Spinal cord (tissue), 10 donors: ENCODE results near the gene SPPL2C. TPM values are rescaled to one million over a fixed set of nuclear protein-coding genes. Genes with fewer than 3 reads are reported as not detected.
A peak's percentile ranks its signal among the peaks of the same experiment; 100 is the strongest.
"Not testable (repeated sequence)": the region's sequence is repeated elsewhere in the genome, so short reads cannot be mapped to it uniquely, and the experiment has no call there.

ENCODE experiments used
- DNase-seq, 6 donors: peaks; one replicate each; pipeline versions ENCODE4 v3.0.0 to v3.0.0-alpha.2; 2013 to 2015; ENCODE audit warnings: low spot score in 6 of 6, low read depth in 4 of 6
- H3K27ac ChIP-seq: one replicate; pipeline ENCODE4 v1.5.1; 2013; ENCODE audit warnings: low read depth, low read length, control low read depth
- H3K27me3 ChIP-seq: one replicate; pipeline ENCODE4 v1.6.1; 2013; ENCODE audit warnings: low read length; ENCODE audit not compliant: control insufficient read depth, insufficient read depth
- H3K36me3 ChIP-seq: one replicate; pipeline ENCODE4 v1.6.1; 2013; ENCODE audit warnings: low read length; ENCODE audit not compliant: control insufficient read depth, insufficient read depth
- H3K4me1 ChIP-seq: one replicate; pipeline ENCODE4 v1.6.1; 2013; ENCODE audit warnings: low read length; ENCODE audit not compliant: control insufficient read depth, insufficient read depth
- H3K4me3 ChIP-seq: one replicate; pipeline ENCODE4 v1.5.1; 2013; ENCODE audit warnings: low read depth, low read length, control low read depth
- H3K9me3 ChIP-seq: one replicate; pipeline ENCODE4 v1.6.1; 2013; ENCODE audit warnings: low read length; ENCODE audit not compliant: control insufficient read depth, insufficient read depth
- WGBS: methylation state at CpG from one replicate; pipeline ENCODE4 v1.1.5; 2013; ENCODE audit warnings: missing lambda C conversion rate; ENCODE audit not compliant: insufficient coverage; 5-methylcytosine and 5-hydroxymethylcytosine counted together
- polyA plus RNA-seq, 2 donors: library from polyadenylated mRNA; unstranded; fragments of 120-200 nt; gene quantifications; one replicate each; pipeline ENCODE4 v1.2.1, GENCODE V29; 2013; ENCODE audit not compliant: insufficient read length in 2 of 2
- total RNA-seq, 2 donors: library from RNA; depleted of rRNA in 1 of 2; stranded (reverse); fragments of 120-200 nt in 1 of 2; fragments of >200 nt in 1 of 2; gene quantifications; one replicate each; pipeline versions ENCODE4 v1.2.3 to v1.2.4, GENCODE V29; 2013 to 2014
- donor health status: healthy.

SPPL2C gene
- total and polyA plus RNA-seq, 4 donors: 0.10 to 0.38 (median 0.19) TPM; not detected in 1

GRCh38 chr17:45854209-45854608 lies 9.5 kb downstream of the SPPL2C start:
- Histone ChIP-seq H3K27me3 (peaks cover 3% of the 10 kb centered on the region), H3K4me3 (no peak overlapping the region), H3K9me3 (no peaks in the 10 kb centered on the region), H3K4me1 (peaks cover 2% of the 10 kb centered on the region), H3K36me3 (no peaks in the 10 kb centered on the region), H3K27ac (no peak overlapping the region)
- 83% methylated on average over 9 of the region's 9 CpGs for WGBS
- DNase-seq: no peak

DNA sequence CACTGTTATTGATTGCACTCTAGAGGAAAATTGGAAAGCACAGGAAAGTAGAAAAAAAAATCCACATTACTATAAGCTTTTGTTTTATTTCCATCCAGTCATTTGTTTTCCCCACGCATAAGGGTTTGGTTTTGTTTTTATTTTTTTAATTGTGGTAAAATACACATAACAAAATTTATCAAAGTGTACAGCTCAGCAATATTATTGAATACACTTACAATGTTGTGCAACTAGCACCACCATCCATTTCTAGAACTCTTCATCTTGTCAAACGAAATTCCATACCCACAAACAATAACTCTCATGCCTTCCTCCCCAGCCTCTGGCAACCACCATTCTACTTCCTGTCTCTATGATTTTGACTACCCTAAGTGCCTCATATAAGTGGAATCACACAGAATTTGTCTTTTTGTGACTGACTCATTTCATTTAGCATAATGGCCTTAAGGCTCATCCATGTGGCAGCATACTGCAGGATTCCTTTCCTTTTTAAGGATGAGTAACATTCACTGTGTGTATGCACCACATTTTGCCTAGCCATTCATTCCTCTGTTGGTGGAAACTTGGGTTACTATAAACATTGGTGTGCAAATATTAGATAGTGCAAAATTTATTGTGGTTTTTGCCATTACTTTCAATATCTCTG lies 11.1 kb downstream of the SPPL2C start:
- peak in 1 of 6 donors; percentile 63 for DNase-seq
- Histone ChIP-seq H3K27ac (no peak overlapping the region), H3K4me3 (no peak overlapping the region), H3K9me3 (no peaks in the 10 kb centered on the region), H3K36me3 (no peaks in the 10 kb centered on the region), H3K27me3 (peaks cover 3% of the 10 kb centered on the region), H3K4me1 (peaks cover 2% of the 10 kb centered on the region)
- 69% methylated on average over 1 of the region's 2 CpGs for WGBS

GRCh38 chr17:45857977-45858708 lies 13.5 kb downstream of the SPPL2C start:
- Histone ChIP-seq H3K27ac (no peak overlapping the region), H3K27me3 (no peaks in the 10 kb centered on the region), H3K36me3 (no peaks in the 10 kb centered on the region), H3K9me3 (no peaks in the 10 kb centered on the region), H3K4me3 (no peak overlapping the region), H3K4me1 (no peaks in the 10 kb centered on the region)
- DNase-seq: peak in 1 of 6 donors; percentile 40
- WGBS: 40% methylated on average over 7 of the region's 10 CpGs

DNA sequence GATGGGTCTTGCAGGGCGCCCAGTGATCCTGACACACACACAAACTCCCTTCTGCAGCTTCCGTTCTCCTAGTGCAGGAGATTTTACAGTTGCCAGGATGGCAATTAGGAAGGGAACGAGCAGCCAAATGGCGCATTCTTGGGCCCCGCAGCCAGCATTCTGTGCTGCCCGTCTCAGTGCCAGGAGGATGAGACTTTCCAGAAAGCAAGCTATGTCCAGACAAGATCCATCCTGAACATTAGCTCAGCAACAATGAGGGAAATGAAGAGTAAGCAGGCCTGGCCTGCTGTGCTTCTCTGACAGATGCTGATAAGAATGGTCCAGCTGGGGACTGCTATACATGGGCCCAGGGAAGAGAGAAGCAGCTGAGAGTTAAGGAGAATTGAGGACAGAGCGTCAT lies 16.5 kb downstream of the SPPL2C start:
- H3K4me3 ChIP-seq: no peak overlapping the region
- peak in 2 of 6 donors; percentile 34 to 45 for DNase-seq
- H3K4me1 ChIP-seq: no peaks in the 10 kb centered on the region
- no peak overlapping the region for H3K27ac ChIP-seq
- H3K36me3 ChIP-seq: no peaks in the 10 kb centered on the region
- H3K9me3 ChIP-seq: no peaks in the 10 kb centered on the region
- WGBS: 53% methylated on average over 4 of the region's 7 CpGs
- H3K27me3 ChIP-seq: no peaks in the 10 kb centered on the region

- not testable (repeated sequence) for H3K4me1 ChIP-seq, H3K27ac ChIP-seq, H3K27me3 ChIP-seq, H3K36me3 ChIP-seq, DNase-seq, H3K4me3 ChIP-seq, H3K9me3 ChIP-seq
- no CpG with 5 or more reads among the region's 9 CpGs for WGBS
Measured at GRCh38 chr17:45862127-45862526, 17.4 kb downstream of the SPPL2C start.

DNA sequence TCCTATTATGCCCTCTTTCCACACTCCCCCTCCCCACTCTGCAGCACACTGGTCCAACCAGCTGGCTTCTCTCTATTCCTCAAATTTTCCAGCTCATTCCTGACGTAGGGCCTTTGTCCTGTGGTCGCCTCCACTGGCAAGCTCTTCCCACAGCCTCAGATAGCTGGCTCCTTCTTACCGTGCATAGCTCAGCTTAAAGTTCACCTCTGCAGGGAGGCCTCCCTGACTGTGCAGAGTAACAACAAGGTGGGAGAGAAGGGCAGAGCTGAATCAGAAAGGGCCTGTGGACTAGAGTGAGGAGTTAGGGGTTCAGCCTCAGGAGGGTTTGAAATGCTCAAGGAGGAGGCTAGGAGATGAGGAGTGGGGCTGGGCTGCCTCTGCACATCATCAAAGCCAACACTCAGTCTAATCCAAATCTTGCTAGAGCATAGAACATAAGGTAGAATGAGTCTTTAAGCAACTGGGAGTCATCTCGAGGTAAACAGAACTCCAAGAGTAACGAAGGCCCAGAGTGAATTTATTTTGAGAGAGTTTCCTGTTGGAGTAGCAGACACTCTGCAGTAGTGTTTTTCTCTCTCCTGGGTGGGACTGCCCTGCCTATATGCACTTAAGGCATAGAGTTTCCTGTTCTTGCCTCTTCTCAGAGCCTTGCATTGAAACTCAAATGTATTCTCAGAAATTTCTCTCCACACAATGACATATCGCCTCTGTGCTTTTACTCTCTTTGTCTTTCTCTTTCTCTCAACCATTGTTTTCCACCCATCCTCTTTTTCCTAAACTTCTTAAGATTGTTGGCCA lies 19.4 kb downstream of the SPPL2C start:
- no peaks in the 10 kb centered on the region for H3K4me1 ChIP-seq
- H3K4me3 ChIP-seq: no peak overlapping the region
- H3K36me3 ChIP-seq: no peaks in the 10 kb centered on the region
- H3K9me3 ChIP-seq: no peaks in the 10 kb centered on the region
- H3K27ac ChIP-seq: no peak overlapping the region
- no peaks in the 10 kb centered on the region for H3K27me3 ChIP-seq
- DNase-seq: no peak
- 57% methylated on average over 3 of the region's 6 CpGs for WGBS

DNA sequence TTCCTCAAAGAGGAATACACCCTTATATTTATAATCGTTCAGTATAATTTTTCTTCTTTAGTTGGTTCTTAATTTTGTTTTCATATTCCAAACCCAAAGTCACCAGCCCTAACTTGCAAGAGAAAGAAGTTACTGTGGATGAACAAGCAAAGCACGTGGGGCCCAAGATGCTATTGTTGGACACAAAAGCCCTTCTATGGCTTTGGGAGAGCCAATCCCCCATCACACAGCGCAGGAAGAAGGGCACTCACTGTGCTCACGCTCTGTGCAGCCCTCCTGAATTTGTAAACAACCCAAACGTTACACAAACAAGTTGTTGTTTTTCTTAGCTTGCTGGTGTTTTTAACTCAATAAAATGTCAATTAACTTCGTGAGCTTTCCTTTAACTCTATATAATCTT lies 22.5 kb downstream of the SPPL2C start:
- Histone ChIP-seq H3K4me3 (no peak overlapping the region), H3K4me1 (no peaks in the 10 kb centered on the region), H3K36me3 (no peaks in the 10 kb centered on the region), H3K27me3 (no peaks in the 10 kb centered on the region), H3K9me3 (no peaks in the 10 kb centered on the region), H3K27ac (no peak overlapping the region)
- DNase-seq: peak in 2 of 6 donors; percentile 11 to 36
- WGBS: 57% methylated on average over 1 of the region's 6 CpGs

- H3K27me3 ChIP-seq: no peaks in the 10 kb centered on the region
- no peaks in the 10 kb centered on the region for H3K4me1 ChIP-seq
- WGBS: 69% methylated on average over 7 of the region's 8 CpGs
- H3K36me3 ChIP-seq: no peaks in the 10 kb centered on the region
- H3K9me3 ChIP-seq: no peaks in the 10 kb centered on the region
- no peak overlapping the region for H3K4me3 ChIP-seq
- H3K27ac ChIP-seq: no peak overlapping the region
- DNase-seq: no peak
Measured at GRCh38 chr17:45867702-45868101, 23.0 kb downstream of the SPPL2C start.

GRCh38 chr17:45868276-45868675 lies 23.6 kb downstream of the SPPL2C start:
- no peak overlapping the region for H3K27ac ChIP-seq
- H3K4me3 ChIP-seq: no peak overlapping the region
- H3K9me3 ChIP-seq: no peaks in the 10 kb centered on the region
- no peaks in the 10 kb centered on the region for H3K27me3 ChIP-seq
- no peak for DNase-seq
- 60% methylated on average over 3 of the region's 5 CpGs for WGBS
- no peaks in the 10 kb centered on the region for H3K36me3 ChIP-seq
- no peaks in the 10 kb centered on the region for H3K4me1 ChIP-seq
